ENCODE measurements around the gene BTBD1. TPM values are rescaled to one million over a fixed set of nuclear protein-coding genes. Genes with fewer than 3 reads are reported as not detected.
"Not testable (repeated sequence)": the region's sequence is repeated elsewhere in the genome, so short reads cannot be mapped to it uniquely, and the experiment has no call there.

BTBD1 gene
- total RNA-seq, 2 donors from 2014 or later = 116 to 206 TPM

DNA sequence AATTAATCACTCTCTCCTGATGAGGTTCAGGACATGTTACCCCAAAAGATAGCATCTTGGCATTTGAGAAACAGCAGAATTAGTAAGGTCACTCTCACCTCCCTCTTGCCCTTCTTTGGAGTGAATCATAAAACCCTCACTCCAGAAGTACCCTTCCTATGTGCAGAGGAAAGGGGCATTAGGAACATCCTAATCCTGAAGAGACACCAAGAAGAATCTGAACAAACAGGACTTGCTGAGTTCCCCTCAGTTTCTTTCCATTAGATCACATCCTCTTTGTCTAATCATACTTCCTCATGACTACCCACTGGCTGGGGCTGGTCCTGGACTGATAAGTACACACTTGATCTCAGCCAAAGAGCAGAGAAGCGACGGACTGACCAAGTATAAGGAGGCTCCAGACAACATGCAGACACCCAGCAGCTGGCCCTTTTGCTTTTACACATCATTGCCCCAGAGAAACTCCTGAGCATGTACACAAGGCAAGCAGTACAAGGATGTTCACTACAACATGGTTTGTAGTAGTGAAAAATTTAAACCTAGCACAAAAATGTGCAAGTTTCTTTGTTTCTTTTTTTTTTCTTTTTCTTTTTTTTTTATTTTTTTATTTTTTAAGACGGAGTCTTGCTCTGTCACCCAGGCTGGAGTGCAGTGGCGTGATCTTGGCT, 25.4 kb upstream of the BTBD1 start:
- Histone ChIP-seq H3K4me1 (no peaks in the 10 kb centered on the region), H3K27ac (peak overlapping the region in 1 of 2 donors; percentile 16)

DNA sequence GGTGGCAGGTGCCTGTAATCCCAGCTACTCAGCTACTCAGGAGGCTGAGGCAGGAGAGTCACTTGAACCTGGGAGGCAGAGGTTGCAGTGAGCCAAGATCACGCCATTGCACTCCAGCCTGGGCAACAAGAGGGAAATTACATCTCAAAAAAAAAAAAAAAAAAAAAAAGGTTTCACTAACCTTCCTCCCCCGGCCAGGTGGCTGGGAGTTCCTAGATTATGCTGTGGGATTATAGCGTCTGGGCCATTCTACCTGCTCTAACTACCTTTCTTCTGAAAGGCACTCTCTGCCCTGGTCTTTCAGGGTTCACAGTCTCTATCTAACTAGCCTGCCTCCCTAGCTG, 24.9 kb upstream of the BTBD1 start:
- H3K4me1 ChIP-seq, H3K4me3 ChIP-seq, H3K9me3 ChIP-seq, H3K27me3 ChIP-seq, H3K36me3 ChIP-seq: not testable (repeated sequence)
- peak overlapping the region in 1 of 2 donors; percentile 16 for H3K27ac ChIP-seq
- peak; percentile 9 for DNase-seq (ENCODE audit: low spot score)

More for the DNA sequence above, 25.4 kb upstream of the BTBD1 start:
- Histone ChIP-seq H3K9me3 (no peaks in the 10 kb centered on the region), H3K36me3 (no peaks in the 10 kb centered on the region), H3K27me3 (no peaks in the 10 kb centered on the region), H3K4me3 (no peak overlapping the region)
- DNase-seq (ENCODE audit: low spot score) = peak; percentile 76
- TF ChIP-seq, protein P1, sequence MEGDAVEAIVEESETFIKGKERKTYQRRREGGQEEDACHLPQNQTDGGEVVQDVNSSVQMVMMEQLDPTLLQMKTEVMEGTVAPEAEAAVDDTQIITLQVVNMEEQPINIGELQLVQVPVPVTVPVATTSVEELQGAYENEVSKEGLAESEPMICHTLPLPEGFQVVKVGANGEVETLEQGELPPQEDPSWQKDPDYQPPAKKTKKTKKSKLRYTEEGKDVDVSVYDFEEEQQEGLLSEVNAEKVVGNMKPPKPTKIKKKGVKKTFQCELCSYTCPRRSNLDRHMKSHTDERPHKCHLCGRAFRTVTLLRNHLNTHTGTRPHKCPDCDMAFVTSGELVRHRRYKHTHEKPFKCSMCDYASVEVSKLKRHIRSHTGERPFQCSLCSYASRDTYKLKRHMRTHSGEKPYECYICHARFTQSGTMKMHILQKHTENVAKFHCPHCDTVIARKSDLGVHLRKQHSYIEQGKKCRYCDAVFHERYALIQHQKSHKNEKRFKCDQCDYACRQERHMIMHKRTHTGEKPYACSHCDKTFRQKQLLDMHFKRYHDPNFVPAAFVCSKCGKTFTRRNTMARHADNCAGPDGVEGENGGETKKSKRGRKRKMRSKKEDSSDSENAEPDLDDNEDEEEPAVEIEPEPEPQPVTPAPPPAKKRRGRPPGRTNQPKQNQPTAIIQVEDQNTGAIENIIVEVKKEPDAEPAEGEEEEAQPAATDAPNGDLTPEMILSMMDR (IDR thresholded peaks at IDR 0.05) = no peak

DNA sequence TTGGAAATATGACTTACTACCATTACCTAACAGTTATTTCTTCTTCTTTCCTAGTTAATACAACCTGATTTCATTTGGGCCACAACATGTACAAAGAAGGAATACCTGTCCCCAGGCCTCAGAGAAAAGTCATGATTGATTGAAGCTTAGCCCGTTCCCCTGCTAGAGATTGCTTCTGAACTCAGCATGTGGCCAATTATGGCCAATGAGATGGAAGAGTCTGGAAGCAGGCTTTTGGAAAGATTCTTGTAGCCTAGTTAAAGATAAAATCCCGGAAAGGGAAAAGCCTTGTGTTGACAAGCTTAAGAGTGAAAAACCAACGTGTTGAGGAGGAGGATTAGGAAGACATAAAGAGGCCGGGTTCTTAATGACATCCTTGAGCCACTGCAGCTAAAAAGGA, 23.4 kb upstream of the BTBD1 start:
- Histone ChIP-seq H3K9me3 (no peaks in the 10 kb centered on the region), H3K27ac (no peak overlapping the region), H3K36me3 (no peaks in the 10 kb centered on the region), H3K4me3 (no peak overlapping the region), H3K27me3 (no peaks in the 10 kb centered on the region), H3K4me1 (no peaks in the 10 kb centered on the region)
- DNase-seq (ENCODE audit: low spot score) = no peak
- TF ChIP-seq, protein P1 (IDR thresholded peaks at IDR 0.05) = no peak

DNA sequence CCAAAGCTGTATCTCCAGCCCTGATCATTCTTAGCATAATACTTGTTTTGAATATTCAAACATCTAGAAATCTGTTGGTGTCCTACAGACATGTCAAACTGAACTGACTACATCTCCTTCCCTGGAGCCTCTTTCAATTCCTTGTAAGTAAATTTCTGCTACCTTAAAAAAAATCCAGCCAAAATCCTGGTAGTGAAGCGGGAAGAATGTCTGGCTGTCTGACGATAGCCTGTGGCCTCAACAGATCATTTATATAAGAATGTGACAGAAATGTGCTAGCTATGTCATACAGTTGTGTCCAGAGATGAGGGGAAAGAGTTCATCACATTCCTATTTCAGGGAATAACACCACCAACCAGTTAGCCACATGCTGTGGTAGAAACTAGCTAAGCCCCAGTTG, 21.8 kb upstream of the BTBD1 start:
- Histone ChIP-seq H3K27ac (no peak overlapping the region), H3K4me3 (no peak overlapping the region), H3K9me3 (no peaks in the 10 kb centered on the region), H3K36me3 (no peaks in the 10 kb centered on the region), H3K4me1 (no peaks in the 10 kb centered on the region), H3K27me3 (no peaks in the 10 kb centered on the region)
- TF ChIP-seq, protein P1 (IDR thresholded peaks at IDR 0.05) = no peak
- DNase-seq (ENCODE audit: low spot score) = no peak

DNA sequence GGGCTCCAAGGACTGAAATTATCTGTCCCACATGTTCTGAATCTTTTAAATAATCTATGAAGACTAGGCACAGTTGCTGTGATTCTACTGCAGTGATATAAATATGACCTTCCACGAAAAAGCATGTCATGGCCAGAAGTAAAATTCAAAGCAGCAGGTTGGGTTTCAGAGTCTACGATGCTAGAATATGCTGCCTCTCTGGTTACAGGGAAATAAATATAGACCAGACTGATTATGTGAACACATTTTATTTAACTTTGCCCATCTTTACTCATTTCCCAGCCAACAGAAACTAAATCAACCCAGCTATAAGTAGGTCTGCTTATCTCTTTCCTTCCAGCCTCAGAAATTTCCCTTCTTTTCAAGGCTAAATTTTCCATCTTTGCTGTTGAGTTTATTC, 20.5 kb upstream of the BTBD1 start:
- DNase-seq (ENCODE audit: low spot score) = no peak
- Histone ChIP-seq H3K4me1 (no peaks in the 10 kb centered on the region), H3K4me3 (no peak overlapping the region), H3K9me3 (no peaks in the 10 kb centered on the region), H3K27me3 (no peaks in the 10 kb centered on the region), H3K36me3 (no peaks in the 10 kb centered on the region), H3K27ac (no peak overlapping the region)
- TF ChIP-seq, protein P1 (IDR thresholded peaks at IDR 0.05) = no peak

DNA sequence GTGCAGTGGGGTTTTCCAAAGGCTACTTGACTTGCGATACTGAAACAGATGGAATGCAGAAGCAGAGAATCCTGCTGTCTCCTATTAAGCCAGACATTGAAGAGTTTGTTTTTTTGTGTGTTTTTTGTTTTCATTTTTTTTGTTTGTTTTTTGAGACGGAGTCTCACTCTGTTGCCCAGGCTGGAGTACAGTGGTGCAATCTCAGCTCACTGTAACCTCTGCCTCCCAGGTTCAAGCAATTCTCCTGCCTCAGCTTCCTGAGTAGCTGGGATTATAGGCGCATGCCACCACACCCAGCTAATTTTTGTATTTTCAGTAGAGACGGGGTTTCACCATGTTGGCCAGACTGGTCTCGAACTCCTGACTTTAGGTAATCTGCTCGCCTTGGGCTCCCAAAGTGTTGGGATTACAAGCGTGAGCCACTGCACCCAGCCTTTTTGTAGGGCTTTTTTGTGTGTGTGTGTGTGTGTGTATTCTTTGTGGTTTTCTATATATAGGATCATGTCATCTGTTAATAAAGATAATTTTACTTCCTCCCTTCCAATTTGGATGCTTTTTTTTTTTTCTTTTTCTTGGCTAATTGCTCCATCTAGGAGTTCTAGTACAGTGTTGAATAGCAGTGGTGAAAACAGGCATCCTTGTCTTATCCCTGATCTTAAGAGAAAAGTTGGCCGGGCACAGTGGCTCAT, 19.0 kb upstream of the BTBD1 start:
- not testable (repeated sequence) for H3K4me3 ChIP-seq

DNA sequence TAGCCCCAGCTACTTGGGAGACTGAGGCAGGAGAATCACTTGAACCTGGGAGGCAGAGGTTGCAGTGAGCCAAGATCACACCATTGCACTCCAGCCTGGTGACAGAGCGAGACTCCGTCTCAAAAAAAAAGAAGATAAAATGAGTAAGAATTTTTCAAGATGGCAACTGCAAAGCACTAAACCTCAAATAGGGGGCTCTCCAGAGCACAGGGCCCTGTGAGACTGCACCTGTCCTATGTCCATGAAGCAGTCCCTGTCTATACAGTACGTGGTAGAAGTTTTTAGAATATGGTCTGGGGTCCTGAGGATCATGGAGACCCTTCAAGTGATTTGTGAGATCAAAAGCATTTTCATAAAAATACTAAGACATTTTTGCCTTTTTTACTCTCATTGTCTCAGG, 18.4 kb upstream of the BTBD1 start:
- H3K9me3 ChIP-seq; DNase-seq (ENCODE audit: low spot score); H3K27ac ChIP-seq: not testable (repeated sequence)

More for the DNA sequence above, 19.0 kb upstream of the BTBD1 start:
- not testable (repeated sequence) for H3K27ac ChIP-seq; H3K4me1 ChIP-seq; H3K27me3 ChIP-seq; DNase-seq (ENCODE audit: low spot score); H3K36me3 ChIP-seq; H3K9me3 ChIP-seq

More for the DNA sequence above, 18.4 kb upstream of the BTBD1 start:
- not testable (repeated sequence) for H3K4me3 ChIP-seq, H3K27me3 ChIP-seq, H3K36me3 ChIP-seq, H3K4me1 ChIP-seq

Data from right atrium auricular region (tissue), 2 donors.